Adipose tissue (tissue), 3 donors: ENCODE measurements around the gene HNRNPH2. TPM values are rescaled to one million over a fixed set of nuclear protein-coding genes. Genes with fewer than 3 reads are reported as not detected.

ENCODE experiments used
- H3K27ac ChIP-seq: one replicate; pipeline ENCODE4 v1.5.1; 2013; ENCODE audit warnings: low read depth, low read length
- WGBS, 3 donors: extraction: QIAGEN DNeasy Blood & Tissue Kit; methylation state at CpG; one replicate each; pipeline ENCODE4 v1.1.7; 2013; 5-methylcytosine and 5-hydroxymethylcytosine counted together
- polyA plus RNA-seq, 3 donors: library from polyadenylated mRNA; stranded (reverse); fragments of 200-250 nt; gene quantifications; one replicate each; pipeline ENCODE4 v1.2.3, GENCODE V29; 2013
- donor health status: healthy with polysubstance abuse.
- donor health status: Bipolar disorder and iron deficiency.
- donor health status: healthy.

The HNRNPH2 gene
- polyA plus RNA-seq, 3 donors = 27.1 to 60.3 (median 56.6) TPM

- H3K27ac ChIP-seq = no peak overlapping the region
- WGBS, 3 donors = 85 to 100% (median 91%) methylated on average over 1 to 2 of the region's 2 CpGs
Observed at GRCh38 chrX:101430457-101431078, 22.5 kb downstream of the HNRNPH2 start.

DNA sequence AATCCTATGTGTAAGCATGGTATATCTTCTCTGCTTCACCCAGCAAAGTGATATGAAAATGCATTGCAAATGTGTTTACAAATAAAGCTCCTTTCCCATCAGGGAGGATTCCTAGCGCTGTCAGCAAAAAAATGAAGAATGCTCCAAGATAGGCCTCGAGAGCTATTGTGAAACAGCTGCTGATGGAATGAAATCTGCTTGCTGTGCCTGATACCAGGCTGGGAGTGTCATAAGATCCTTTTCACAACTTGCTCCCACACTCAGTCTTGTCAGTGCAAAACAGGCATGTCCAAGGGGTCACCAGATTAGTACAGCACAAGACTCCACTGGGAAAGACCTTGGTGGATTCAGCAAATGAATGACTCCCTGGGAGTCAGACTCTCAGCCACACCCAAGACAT is 34.1 kb downstream of the HNRNPH2 start:
- WGBS, 3 donors = 43 to 91% (median 63%) methylated on average over 2 of the region's 2 CpGs
- H3K27ac ChIP-seq = no peak overlapping the region

DNA sequence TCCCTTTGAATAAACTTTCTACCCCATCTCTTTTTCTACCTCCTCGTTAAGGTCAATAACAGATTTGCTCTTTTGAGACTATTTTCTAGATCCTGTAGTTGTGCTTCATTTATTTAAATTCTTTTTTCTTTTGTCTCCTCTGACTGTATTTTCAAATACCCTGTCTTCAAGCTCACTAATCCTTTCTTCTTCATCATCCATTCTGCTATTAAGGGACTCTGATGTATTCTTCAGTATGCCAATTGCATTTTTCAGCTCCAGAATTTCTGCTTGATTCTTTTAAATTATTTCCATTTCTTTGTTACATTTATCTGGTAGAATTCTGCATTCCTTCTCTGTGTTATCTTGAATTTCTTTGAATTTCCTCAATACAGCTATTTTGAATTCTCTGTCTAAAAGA is 41.3 kb downstream of the HNRNPH2 start:
- H3K27ac ChIP-seq = no peak overlapping the region
- WGBS, 3 donors = 79 to 100% (median 100%) methylated on average over 1 of the region's 1 CpG

DNA sequence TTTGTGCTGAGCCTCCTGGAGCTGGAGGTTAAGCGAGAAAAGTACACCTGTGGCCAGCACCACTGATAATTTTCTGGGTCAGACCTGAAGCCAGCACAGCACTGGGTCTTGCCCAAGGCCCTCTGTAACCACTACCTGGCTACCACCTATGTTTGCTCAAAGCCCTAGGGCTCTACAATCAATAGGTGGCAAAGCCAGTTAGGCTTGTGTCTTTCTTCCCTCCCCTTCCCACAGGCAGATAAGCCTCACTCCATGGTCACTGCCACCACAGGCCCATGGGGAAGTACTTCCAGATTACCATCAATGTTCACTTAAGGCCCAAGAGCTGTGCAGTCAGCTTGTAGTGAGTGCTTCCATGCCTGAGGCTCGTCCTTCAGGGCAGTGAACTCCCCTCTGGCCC is 42.1 kb downstream of the HNRNPH2 start:
- 47 to 96% (median 52%) methylated on average over 2 of the region's 2 CpGs for WGBS, 3 donors
- H3K27ac ChIP-seq = no peak overlapping the region

DNA sequence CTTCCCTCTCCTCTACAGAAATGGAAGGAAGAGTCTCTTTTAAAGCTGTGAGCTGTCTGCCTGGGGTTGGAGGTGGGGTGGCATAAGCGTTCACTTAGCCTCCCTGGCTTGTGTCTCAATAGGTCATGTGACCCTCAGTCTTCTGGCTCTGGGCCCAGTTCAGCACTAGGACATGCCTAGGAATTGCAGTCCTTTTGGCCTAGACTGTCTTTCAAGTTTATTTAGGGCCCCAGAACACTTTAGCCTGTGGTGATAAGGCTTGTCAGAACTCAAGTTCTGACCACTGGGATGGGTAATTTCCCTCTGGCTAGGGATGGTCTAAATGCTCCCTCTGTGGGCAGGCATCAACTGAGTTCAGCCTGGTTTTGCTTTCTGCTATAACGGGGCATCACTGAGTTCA is 42.9 kb downstream of the HNRNPH2 start:
- no peak overlapping the region for H3K27ac ChIP-seq
- WGBS, 3 donors = 47 to 66% (median 60%) methylated on average over 2 of the region's 2 CpGs

DNA sequence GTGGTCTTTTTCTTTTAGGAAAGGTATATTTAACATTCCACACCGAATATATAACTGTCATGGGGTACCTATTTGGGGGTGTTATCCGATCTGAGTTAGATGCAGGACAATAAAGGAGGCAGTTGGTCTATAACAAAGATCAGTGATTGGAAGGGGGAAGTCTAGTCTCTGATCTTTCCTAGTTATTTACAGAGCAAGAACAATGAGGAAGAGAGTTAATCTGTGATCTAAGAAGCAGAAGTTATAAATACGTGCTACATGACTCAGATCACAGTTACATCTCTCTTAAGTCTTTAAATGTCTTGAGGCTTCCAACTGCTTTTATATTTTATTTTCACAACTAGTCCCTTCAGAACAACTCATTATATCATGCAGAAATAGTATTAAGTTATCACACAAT is 44.0 kb downstream of the HNRNPH2 start:
- H3K27ac ChIP-seq = no peak overlapping the region
- 68 to 89% (median 78%) methylated on average over 3 of the region's 3 CpGs for WGBS, 3 donors

DNA sequence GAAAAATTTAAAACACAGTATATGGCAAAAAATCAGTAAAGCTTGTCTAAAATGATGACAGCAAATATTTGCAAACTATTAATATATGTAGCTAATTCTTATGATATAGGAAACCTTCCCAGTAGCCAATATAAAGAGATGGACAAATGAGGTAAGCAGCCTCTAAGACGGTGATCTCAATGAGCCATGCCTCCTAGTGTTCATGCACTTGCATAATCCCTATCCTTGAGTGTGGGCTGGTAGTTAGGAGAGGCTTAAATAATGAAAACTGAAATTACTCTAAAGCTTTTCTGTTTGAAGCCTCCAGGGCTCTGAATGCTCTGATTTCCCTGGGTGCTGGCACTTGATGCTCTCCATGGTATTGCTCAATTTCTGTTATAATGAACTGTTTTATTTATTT is 52.6 kb downstream of the HNRNPH2 start:
- WGBS, 3 donors = 48 to 89% (median 84%) methylated on average over 1 of the region's 1 CpG
- H3K27ac ChIP-seq = no peak overlapping the region

DNA sequence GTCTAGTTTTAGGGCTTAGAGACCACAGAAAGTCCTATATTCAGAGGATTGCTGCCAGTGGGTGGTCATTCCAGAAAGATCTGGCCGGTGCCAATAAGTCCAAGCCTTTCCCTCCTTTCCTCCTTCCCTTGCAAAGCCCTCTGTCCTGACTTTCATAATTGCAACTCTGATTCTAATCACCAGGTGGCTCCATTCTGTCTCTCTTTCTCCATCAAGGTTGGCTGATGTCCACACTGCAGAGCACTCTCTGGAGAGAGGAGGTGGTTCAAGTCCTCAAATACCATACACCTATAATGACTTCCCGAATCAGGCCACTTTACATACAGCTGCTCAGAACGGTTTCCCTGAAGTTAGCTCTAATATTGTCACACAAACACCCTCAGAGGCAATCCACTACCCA is 54.9 kb downstream of the HNRNPH2 start:
- WGBS, 3 donors = 76 to 87% (median 85%) methylated on average over 3 of the region's 3 CpGs
- H3K27ac ChIP-seq = no peak overlapping the region

Other genes starting within 250 kb of the HNRNPH2 start
- under 1 TPM in 1 of 3 donors, not detected in 2; 0.01 TPM for gene DRP2, start 188.4 kb upstream of the HNRNPH2 start, polyA plus RNA-seq
- gene TAF7L, start 116.9 kb upstream of the HNRNPH2 start, polyA plus RNA-seq = under 1 TPM in 2 of 3 donors, not detected in 1; 0.02 to 0.06 TPM
- 10 to 100 TPM in 1 of 3 donors, 1 to 10 TPM in 2; 4.2 to 11.3 (median 7.4) TPM for gene TIMM8A, start 59.5 kb upstream of the HNRNPH2 start, polyA plus RNA-seq
- gene BTK, start 22.0 kb upstream of the HNRNPH2 start, polyA plus RNA-seq = 1 to 10 TPM; 1.1 to 4.5 (median 3.0) TPM
- gene RPL36A, start 17.2 kb upstream of the HNRNPH2 start, polyA plus RNA-seq = 1,000 to 10,000 TPM; 1,715 to 3,463 (median 2,254) TPM
- gene GLA, start 297 bp upstream of the HNRNPH2 start, polyA plus RNA-seq = 10 to 100 TPM; 11.4 to 29.5 (median 15.0) TPM
- 10 to 100 TPM in 1 of 3 donors, 1 to 10 TPM in 2; 2.4 to 16.4 (median 5.3) TPM for gene ARMCX4, start 77.2 kb downstream of the HNRNPH2 start, polyA plus RNA-seq
- 10 to 100 TPM in 2 of 3 donors, 1 to 10 TPM in 1; 7.6 to 32.4 (median 12.3) TPM for gene ARMCX1, start 142.3 kb downstream of the HNRNPH2 start, polyA plus RNA-seq
- gene ARMCX6, start 209.8 kb downstream of the HNRNPH2 start, polyA plus RNA-seq = 10 to 100 TPM; 22.0 to 35.8 (median 34.4) TPM
- gene ARMCX3, start 214.9 kb downstream of the HNRNPH2 start, polyA plus RNA-seq = 10 to 100 TPM; 30.9 to 50.6 (median 49.8) TPM